Skin of body (tissue), 2 donors: ENCODE data around the gene SMG1. TPM values are rescaled to one million over a fixed set of nuclear protein-coding genes. Genes with fewer than 3 reads are reported as not detected.
A peak's percentile ranks its signal among the peaks of the same experiment; 100 is the strongest.

Experiments
- DNase-seq: peaks from one replicate; lab custom pipeline; 2025; lab: John Stamatoyannopoulos, UW
- total RNA-seq: library from RNA; depleted of rRNA; stranded (reverse); fragments of >200 nt; gene quantifications from one replicate; pipeline ENCODE4 v1.2.3, GENCODE V29; 2014

Gene SMG1
- total RNA-seq, 1 donor from 2014 or later = 113 TPM

GRCh38 chr16:18852647-18853046 lies 73.6 kb downstream of the SMG1 start:
- DNase-seq = no peak

GRCh38 chr16:18846416-18846815 lies 79.8 kb downstream of the SMG1 start:
- no peak for DNase-seq

GRCh38 chr16:18842565-18842964 lies 83.6 kb downstream of the SMG1 start:
- DNase-seq = no peak

- no peak for DNase-seq
These were observed 84.2 kb downstream of the SMG1 start for GRCh38 chr16:18841833-18842525.

GRCh38 chr16:18839555-18839954 lies 86.7 kb downstream of the SMG1 start:
- no peak for DNase-seq

GRCh38 chr16:18836702-18837101 lies 89.5 kb downstream of the SMG1 start:
- DNase-seq = no peak

- no peak for DNase-seq
These were observed 91.3 kb downstream of the SMG1 start for GRCh38 chr16:18834864-18835263.

GRCh38 chr16:18833707-18834505 lies 92.3 kb downstream of the SMG1 start:
- DNase-seq = no peak

- no peak for DNase-seq
These were observed 93.6 kb downstream of the SMG1 start for GRCh38 chr16:18832613-18833012.

GRCh38 chr16:18832006-18832405 lies 94.2 kb downstream of the SMG1 start:
- DNase-seq = no peak

GRCh38 chr16:18829251-18829650 lies 97.0 kb downstream of the SMG1 start:
- DNase-seq = no peak

GRCh38 chr16:18827890-18828289 lies 98.3 kb downstream of the SMG1 start:
- DNase-seq = no peak

- DNase-seq = no peak
These were observed 109.9 kb downstream of the SMG1 start for GRCh38 chr16:18816286-18816685.

- DNase-seq = no peak
These were observed 114.3 kb downstream of the SMG1 start for GRCh38 chr16:18811925-18812324.

- no peak for DNase-seq
These were observed 117.0 kb downstream of the SMG1 start for GRCh38 chr16:18809165-18809564.

GRCh38 chr16:18805257-18805773 lies 120.9 kb downstream of the SMG1 start:
- no peak for DNase-seq

- no peak for DNase-seq
These were observed 121.7 kb downstream of the SMG1 start for GRCh38 chr16:18804540-18804939.

- DNase-seq = no peak
These were observed 122.4 kb downstream of the SMG1 start for GRCh38 chr16:18803569-18804462.

- no peak for DNase-seq
These were observed 123.4 kb downstream of the SMG1 start for GRCh38 chr16:18802767-18803343.

GRCh38 chr16:18801145-18801972 lies 124.8 kb downstream of the SMG1 start, which contains the start of gene ARL6IP1:
Gene ARL6IP1 (minus strand): TSS chr16:18801549. CDS start chr16:18801466, 83 bp downstream.
- peak; percentile 100 for DNase-seq
